ENCODE measurements around the gene RNF126.
"Not testable (repeated sequence)": the region's sequence is repeated elsewhere in the genome, so short reads cannot be mapped to it uniquely, and the experiment has no call there.

RNF126 gene

DNA sequence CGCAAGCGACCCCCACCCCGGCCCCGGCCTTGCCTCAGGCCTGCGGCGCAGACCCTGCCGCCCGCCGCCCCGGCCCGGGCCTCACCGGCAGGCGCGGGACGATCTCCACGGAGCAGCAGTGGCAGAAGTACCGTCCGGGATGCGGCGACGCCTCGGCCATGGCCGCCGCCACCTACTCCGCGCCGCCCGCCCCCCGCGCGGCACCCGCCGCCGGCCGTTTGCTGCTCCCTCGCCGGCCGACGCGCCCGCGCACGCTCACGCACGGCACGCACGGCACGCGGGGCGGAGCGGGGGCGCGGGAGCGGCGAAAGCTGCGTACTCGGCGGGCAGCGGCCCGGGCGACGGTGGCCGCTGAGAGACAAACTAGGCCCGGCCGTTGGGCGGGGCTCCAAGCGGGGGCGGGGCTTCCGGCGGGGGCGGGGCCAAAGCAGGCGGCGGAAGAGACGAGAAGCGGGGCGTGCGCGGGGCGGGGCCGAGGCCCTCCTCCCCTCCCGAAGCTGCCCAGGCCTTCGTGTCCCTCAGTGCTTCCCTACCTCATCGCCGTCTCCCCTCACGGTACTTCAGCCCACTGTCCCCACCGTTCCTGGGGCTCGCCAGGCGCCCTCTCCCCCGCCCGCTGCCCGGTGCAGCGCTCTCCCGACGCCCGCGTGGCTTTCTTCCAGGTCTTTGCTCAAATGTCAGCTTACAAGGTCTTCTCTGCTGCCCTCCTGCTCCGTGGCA, at the start of gene RNF126:
Gene RNF126, minus strand, starts transcription at position 253 of the 720 bp plus-strand sequence. Its CDS starts 93 bp downstream, at position 160.
- DNase-seq (ENCODE audit: low spot score) = peak; percentile 98

DNA sequence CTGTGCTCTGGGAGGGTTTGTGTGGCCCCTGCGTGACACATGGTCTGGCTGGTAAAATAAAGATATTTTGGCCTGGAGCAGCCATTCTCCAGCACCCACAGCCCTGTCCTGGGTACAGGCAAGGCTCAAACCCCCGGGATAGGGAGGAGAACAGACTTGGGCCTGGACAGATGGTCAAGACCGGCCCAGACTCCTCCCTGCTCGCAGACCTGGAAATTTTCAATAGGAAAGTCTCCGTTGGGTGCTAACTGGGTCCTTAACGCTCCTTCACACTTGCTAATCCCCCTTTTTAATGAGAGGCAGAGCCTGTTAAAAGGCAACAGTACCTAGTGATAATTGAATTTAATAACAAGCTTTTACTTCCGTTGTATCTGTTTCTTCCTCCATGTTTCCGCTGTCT, 48.2 kb upstream of the RNF126 start:
- DNase-seq (ENCODE audit: low spot score) = no peak

DNA sequence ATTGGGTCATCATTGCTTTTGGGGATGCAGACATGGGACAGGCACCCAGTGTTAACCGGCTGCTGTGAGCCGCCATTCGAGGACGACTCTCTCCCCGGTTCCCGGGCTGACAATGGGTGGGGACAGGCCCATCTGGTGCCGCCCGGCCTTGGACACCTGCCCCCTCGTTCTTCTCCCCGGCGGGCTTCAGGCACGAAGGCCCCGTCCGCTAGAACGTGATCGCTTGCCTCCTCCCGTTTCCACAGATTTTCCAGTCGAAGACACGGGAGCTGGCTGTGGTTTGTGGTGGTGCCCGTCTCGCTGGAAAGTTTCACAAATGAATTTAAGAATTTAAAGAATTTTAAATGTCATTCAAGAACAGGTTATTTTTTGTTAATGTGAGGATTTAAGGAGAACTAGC, 47.8 kb upstream of the RNF126 start:
- no peak for DNase-seq (ENCODE audit: low spot score)

DNA sequence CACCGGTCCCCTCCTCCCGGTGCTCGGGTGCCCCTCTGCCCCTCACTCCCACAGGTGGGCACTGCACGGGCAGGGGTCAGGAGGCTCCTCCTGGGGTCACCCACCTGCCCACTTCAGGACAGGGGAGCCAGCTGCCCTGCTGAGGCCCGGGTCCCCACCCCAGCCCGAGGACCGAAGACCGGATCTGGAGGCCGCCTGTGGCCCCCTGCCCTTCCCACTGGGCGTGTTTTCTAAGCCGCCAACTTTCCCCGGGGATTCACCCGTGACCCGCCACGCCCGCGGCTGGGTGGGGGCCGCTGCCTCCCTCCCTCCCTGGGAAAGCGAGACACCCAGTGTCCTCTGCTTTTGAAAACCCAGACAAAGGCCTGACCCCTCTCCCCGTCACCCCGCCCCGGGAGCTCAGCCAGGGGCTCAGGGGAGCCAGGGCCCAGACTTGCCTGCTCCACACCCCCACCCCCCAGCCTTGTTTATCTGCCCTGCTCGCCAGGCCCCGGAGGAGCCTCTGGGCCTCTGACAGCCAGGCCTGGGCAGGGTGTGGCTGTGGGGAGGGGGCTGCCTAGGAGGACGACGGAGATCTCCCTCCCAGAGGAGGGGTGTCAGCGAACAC, 47.1 kb upstream of the RNF126 start:
- no peak for DNase-seq (ENCODE audit: low spot score)

DNA sequence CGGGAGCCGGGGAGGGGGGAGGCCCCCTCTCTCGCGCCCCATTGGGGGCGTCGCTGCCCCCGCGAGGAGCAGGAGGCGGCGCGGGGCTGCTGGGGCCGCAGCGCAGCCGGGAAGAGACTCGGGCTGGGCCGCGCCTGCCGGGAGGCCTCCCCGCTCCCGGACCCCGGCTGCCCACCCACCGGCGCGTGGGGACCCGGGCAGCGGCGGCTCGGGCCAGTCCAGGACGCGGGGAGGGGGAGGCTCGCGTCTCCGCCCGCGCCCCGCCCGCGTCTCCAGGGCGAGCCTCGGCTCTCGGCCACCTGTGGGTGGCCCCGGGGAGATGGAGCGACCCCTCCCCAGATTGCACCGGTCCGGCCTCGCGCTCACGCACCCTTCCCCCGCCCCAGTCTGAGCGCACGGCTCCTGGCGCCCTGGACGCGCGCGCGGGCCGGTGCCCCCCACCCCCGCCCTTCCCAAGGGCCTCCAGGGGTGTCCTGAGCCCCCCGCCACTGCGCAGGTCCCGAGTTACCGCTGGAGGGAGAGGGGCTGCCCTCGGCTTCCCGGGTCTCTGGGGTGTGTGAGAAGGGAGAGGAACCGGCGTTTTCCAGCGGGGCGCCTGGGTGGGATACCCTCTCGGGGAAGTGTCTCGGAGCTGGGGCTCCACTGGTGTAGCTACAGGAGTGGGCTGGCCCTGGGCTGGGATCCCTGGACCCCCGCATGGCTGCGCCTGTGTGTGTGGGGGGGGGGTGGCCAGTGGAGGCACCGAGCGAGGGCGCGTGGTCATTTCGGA, 46.4 kb upstream of the RNF126 start:
- DNase-seq (ENCODE audit: low spot score) = no peak

DNA sequence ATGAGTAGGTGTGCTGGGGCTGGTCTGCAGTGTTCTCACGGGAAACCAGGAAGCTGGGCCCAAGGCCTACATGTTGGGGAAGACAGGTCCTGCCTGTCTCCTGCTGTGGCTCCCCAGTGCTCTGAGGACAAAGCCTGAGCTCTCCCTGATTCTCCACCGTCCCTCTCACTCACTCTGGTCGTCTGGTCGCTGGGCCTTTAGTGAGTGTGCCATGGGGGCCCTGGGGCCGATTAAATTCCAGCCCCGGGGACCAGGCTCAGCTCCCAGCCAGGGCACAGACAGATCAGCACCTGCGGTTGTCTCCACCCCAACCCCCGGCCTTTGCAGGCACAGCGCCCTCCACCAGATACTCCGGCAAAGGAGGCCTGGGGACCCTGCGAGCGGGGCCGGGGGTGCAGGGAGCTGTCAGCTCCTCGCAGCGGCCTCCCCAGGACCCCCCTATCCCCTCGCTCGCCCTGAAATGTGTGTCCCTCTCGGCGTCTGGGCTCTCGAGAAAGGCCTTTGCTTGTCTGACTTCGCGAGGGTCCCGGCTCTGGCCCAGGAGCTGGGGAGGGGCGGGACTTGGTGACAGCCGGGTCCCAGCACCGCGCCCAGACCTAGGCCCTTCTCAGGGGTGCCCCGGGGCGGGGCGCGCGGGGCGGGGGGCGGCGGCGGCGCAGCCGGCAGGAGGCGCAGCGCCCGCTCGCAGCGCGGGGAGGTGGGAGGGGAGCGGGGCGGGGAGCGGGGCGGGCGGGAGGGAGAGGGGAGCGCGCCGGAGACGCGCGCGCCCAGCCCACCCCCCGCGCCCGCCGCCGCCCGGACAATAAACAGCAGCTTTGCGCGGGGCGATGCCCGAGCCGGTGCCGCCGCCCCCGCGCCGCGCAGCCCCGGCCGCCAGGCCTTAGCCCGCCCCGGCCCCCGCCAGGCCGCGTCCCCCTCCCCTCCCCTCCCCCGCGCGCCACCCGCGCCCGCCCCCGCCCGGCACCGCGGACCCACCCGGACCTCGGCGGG, 45.4 kb upstream of the RNF126 start, which contains the start of gene PALM:
Gene PALM, plus strand, starts transcription at position 782 of the 990 bp plus-strand sequence. CDS start 212 bp downstream, outside the sequence.
- no peak for DNase-seq (ENCODE audit: low spot score)

DNA sequence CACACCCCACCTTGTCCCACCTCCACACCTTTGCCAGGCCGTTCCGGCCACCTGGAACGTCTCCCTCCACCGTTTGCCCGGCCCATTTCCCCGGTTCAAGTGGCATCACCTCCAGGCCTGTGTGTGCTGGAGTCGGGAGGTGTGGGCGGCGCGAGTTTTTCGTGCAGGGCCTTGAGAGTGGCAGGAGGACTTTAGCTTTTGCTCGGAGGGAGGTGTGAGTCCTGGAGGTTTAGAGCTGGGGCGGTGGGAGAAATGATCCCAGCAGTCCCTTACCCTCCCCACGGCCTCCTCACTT, 41.4 kb upstream of the RNF126 start:
- no peak for DNase-seq (ENCODE audit: low spot score)

DNA sequence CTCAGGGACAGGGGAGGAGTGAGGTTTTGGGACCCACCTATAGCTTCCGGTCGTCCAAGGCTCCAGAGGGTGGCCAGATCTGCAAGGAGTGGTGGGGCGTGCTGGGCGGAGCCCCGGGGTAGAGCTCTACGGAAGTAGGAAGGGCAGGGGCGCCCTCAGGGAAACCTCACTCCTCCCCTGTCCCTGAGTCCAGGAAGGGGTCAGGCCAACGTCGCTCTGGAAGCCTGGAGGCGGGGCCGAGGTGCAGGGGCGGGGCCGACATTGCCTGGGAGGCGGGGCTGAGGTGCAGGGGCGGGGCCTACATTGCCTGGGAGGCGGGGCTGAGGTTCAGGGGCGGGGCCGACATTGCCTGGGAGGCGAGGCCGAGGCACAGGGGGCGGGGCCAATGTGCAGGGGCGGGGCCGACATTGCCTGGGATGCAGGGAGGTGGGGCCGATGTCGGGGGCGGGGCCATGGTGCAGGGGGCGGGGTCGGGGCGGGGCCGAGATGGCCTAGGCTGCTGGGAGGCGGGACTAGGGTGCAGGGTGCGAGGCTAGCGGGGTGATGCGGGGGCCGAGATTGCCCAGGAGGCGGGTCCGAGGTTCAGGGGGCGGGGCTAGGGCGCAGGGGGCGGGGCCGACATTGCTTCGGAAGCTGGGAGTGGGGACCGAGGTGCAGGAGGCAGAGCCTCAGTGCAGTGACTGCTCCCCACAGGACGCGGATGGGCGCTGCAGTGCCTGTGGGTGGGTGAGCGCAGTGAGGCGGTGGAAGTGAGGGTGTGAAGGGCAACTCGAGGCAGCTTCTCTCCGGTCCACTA, 40.8 kb upstream of the RNF126 start:
- peak; percentile 75 for DNase-seq (ENCODE audit: low spot score)

DNA sequence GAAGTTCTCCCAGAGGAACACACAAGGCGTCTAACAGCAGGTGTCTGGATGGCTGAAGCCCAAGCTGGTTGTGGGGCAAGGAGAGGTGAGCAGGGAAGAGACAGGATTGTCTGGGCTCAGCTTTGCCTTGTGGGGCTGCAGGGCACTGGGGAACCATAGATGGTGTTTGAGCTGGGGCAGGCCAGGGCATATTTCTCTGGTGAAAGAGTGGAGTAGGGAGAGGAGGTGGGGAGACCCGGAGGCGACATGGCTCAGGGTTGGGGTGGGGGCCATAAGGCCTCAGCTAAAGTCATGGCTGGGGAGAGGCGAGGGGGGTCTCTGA, 40.3 kb upstream of the RNF126 start:
- no peak for DNase-seq (ENCODE audit: low spot score)

DNA sequence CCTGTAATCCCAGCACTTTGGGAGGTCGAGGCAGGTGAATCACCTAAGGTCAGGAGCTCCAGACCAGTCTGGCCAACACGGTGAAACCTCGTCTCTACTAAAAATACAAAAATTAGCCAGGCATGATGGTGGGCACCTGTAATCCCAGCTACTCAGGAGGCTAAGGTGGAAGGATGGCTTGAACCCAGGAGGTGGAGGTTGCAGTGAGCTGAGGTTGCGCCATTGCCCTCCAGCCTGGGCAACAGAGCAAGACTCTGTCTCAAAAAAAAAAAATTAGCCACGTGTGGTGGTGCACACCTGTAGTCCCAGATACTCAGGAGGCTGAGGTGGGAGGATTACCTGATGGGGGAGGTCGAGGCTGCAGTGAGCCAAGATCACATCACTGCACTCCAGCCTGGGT, 39.8 kb upstream of the RNF126 start:
- not testable (repeated sequence) for DNase-seq (ENCODE audit: low spot score)

DNA sequence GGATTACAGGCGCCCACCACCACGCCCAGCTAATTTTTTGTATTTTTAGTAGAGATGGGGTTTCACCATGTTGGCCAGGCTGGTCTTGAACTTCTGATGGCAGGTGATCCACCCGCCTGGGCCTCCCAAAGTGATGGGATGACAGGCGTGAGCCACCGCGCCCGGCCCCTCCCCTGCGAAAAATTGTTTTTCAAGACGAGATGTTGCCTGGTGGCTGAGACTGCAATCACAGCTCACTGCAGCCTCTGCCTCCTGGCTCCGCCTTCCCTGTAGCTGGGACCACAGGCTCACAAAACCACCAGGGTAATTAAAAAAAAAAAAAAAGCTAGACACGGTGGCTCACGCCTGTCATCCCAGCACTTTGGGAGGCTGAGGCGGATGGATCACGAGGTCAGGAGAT, 36.9 kb upstream of the RNF126 start:
- DNase-seq (ENCODE audit: low spot score) = not testable (repeated sequence)

DNA sequence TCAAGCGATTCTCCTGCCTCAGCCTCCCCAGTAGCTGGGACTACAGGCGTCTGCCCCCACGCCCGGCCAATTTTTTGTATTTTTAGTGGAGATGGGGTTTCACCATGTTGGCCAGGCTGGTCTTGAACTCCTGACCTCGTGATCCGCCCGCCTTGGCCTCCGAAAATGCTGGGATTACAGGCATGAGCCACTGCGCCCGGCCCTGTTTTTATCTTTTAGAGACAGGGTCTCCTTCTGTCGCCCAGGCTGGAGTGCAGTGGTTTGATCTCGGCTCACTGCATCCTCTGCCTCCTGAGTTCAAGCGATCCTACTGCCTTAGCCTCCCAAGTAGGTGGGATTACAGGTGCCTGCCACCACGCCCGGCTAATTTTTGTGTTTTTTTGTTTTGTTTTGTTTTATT, 35.5 kb upstream of the RNF126 start:
- not testable (repeated sequence) for DNase-seq (ENCODE audit: low spot score)

DNA sequence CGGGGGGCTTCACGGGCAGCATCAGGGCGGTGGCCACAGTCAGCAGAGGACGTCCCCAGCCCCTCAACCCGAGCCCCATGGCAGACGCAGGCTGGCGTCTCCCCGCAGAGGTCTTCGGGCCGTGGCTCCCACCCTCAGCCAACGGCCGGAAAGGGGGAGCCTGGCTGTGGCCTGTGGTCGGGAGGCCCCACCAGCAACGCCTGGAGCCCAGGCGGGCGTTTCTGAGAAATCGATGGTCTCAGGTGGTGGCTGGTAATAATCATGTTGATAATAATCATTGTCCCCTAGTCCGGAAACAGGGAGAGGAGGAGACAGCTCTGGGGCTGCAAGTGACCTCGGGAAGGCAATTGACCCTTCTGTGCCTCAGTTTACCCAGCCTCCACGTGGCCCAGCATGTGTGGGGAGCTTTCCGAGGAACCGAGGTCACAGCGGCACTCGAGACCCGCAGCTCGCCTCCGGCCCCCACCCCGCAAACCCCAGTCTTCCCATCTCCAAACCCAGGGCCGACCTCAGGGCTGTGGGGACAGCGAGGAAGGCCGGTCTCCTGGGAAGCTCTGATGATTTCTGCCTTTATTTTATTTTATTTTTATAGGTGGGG, 32.4 kb upstream of the RNF126 start, which contains the start of gene PRSS57:
Gene PRSS57, minus strand, starts transcription at position 101 of the 598 bp plus-strand sequence. Its CDS starts 22 bp downstream, at position 79.
- no peak for DNase-seq (ENCODE audit: low spot score)

DNA sequence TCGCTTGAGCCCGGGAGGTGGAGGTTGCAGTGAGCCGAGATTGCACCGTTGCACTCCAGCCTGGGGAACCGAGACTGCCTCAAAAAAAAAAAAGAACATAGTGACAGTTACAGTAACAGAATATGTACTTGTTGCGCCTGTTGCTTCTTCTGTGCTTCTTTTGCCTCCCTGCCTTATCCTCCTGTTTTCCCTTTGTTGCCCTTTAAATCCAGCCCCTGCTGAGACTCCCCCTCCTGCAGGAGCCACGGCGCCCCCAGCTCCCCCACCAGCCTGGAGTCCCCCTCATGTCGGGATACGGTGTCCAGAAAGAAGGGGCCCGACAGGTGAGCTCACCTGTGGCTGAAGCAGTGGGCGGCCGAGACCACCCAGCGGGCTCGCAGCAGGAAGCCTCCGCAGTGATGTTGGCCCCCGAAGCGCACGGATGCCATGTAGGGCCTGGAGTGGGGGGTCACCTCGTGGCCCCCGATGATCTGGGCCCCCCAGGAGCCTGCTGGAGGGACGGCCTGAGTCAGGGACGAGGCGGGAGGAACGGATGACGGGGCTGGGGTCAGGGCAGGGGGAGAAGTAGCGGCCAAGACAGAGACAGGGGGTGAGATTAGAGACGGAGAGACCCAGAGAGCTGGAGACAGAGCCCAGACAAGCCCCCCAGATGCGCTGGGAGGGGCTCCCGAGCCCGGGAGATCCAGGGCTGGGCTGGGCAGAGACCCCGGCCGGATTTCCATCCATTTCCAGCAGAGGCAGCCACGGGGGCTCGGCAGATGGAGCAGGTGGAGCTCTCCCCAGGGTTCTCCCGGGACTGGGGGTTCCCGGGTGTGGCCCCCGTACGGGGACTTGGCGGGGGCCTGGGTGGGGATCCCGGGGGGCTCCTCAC, 31.7 kb upstream of the RNF126 start:
- no peak for DNase-seq (ENCODE audit: low spot score)

DNA sequence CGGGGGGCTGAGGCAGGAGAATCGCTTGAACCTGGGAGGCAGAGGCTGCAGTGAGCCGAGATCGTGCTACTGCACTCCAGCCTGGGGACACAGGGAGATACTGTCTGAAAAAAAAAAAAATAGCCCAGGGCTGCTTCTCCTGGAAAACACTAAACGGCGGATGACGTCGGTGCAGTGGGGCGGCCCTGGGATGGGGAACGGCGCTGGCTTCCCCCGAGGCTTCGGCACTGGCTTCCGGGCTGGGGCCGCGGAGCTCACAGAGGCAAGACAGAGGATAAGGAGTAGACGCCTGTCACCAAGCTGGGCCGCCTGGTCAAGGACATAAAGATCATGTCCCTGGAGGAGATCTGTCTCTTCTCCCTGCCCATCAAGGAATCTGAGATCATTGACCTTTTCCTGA, 27.2 kb upstream of the RNF126 start:
- DNase-seq (ENCODE audit: low spot score) = no peak

DNA sequence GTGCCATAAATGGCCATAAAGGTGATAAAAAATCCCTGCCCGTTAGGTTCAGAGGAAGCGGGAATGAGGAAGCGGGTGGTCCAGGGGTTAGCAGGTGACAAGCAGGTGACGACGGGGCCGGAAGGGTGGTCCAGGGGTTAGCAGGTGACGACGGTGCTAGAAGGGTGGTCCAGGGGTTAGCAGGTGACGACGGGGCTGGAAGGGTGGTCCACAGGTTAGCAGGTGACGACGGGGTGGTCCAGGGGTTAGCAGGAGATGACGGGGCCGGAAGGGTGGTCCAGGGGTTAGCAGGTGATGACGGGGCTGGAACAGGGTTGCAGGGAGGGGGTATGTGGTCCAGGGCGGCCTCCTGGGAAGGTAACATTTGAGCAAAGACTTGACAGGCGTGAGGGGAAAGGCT, 26.0 kb upstream of the RNF126 start:
- DNase-seq (ENCODE audit: low spot score) = no peak

DNA sequence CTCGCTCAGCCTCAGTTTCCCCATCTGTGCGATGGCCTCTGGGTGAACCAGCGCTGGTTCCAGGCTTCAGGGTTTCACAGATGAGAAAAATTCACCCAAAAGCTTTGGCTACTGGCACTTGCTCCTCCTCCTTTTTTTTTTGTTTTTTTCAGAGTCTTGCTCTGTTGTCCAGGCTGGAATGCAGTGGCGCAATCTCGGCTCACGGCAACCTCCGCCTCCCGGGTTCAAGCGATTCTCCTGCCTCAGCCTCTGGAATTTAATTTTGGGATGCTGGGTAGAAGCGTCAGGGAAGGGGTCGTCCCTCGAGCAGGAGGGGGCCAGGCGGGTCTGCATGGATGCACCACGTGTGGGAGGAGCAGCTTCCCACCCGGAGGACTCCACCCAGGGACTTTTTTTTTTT, 25.2 kb upstream of the RNF126 start:
- no peak for DNase-seq (ENCODE audit: low spot score)

DNA sequence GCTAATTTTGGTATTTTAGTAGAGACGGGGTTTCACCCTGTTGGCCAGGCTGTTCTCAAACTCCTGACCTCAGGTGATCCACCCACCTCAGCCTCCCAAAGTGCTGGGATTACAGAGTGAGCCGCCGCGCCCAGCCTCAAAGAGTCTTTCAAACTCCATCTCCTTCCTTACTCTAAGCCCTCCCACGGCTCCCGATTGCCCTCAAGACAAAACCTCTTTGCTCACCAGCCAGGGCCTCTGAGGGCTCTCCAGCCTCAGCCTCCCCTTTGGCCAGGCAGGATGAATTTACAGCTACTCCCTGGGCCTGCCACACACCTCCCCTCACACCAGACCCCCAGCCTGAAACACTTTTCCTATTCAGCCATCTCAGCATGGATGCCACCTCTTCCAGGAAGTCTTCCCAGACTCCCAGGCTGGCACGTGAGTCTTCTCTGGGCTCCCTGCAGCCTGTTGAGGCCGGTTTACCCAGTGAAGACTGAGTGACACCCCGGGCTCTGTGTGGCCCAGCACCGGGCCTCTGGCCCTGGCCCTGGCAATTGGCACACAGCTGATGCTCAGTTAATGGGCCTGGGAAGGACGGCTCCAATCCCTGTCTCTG, 24.7 kb upstream of the RNF126 start:
- DNase-seq (ENCODE audit: low spot score) = no peak

DNA sequence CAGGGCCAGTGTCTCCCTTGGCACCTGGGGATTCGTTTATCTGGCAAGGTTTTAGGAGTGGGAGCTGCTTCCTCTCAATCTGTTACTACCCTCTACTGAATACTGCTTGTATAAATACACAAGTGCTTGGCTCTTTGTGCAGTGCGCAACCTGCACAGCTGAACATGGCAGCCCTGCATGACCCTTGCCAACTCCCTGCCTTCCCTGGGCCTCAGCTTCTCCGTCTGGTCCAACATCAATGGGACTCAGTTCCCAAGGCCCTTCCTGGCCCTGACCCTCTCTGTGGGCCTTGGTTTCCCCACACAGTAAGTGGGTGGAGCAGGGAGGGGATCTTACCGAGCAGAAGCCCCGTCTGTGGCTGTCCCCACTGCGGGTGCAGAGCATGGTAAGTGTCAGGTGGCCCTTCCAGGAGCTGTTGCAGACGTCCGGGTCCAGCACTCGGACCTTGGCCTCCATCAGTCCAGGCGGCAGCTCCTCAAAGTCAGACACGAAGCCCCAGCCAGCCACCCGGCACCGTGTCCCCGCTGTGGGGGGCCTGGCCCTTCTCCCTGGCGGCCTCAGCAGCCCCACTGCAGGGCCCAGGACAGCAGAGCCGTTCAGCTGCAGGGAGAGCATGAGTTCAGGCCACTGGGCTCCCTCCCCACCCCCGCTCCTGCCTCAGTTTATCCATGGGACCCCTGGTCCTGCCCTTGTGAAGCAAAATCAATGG, 23.7 kb upstream of the RNF126 start:
- DNase-seq (ENCODE audit: low spot score) = no peak

Data from left forelimb (tissue), 1 donor.